ENCODE results near the gene ATIC.
"Not testable (repeated sequence)": the region's sequence is repeated elsewhere in the genome, so short reads cannot be mapped to it uniquely, and the experiment has no call there.

ATIC gene

DNA sequence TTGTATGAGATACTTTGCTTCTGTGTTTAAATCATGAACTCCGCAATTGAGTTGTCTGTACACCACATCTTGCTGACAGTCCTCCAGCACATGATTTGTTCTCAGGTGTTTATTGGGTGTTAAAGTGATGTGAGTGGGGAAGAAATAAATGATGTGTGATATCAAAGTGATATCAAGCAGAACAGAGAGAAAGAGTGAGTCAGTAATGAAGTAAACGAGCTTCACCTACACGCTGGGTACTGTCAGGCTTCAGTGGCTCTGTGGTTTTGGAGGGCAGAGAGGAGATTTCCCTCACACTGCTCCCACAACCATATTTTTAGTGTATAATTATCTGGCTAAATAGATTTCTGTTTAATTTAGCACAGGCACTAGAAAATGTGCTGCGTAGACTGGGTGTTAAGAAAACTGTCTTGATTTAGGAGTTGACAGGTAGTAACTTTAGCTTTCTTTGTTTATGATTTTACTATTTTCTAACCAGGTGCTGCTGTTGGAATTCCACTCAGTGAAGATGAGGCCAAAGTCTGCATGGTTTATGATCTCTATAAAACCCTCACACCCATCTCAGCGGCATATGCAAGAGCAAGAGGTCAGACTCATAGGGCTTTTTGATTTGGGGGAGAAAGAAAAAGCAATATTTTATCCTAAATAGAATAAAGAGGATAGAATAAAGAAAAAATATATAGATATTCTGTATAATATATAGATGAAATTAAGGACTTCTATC is 21.2 kb downstream of the ATIC start:
- no peak for TF ChIP-seq ZNF274 (IDR thresholded peaks at IDR 0.05; ENCODE audit: low read depth, low read length)
- no peak overlapping the region for H3K4me3 ChIP-seq (ENCODE audit: low read length)

DNA sequence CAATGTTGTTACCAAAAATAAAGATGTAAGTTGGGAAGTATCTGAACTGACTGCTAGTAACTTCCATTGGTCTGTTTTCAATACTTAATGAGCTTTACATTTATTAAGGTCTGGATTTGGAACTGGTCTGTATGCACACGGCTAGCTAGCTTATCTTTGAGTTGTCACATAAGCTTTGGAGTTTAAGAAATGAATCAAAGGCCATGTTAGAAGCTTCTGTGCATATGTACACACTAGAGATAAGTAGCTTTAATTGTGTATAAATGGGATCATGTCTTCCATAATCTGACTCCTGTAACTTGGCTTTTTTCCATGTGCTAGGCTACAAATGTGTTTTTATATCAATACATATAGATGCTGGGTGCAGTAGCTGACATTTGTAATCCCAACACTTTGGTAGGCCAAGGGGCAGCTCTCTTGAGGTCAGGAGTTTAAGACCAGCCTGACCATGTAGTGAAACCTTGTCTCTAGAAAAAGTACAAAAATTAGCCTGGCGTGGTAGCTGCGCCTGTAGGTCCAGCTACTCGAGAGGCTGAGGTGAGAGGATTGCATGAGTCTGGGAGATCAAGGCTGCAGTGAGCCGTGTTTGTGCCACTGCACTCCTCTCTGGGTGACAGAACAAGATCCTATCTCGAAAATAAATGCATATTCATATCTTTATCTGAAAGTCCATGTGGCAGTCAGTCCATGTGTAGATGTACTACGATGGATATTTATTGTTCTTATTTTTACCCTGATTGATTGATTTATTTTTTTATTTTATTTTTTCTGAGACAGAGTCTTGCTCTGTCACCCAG is 27.2 kb downstream of the ATIC start:
- H3K4me3 ChIP-seq (ENCODE audit: low read length) = no peak overlapping the region
- no peak for TF ChIP-seq ZNF274 (IDR thresholded peaks at IDR 0.05; ENCODE audit: low read depth, low read length)

DNA sequence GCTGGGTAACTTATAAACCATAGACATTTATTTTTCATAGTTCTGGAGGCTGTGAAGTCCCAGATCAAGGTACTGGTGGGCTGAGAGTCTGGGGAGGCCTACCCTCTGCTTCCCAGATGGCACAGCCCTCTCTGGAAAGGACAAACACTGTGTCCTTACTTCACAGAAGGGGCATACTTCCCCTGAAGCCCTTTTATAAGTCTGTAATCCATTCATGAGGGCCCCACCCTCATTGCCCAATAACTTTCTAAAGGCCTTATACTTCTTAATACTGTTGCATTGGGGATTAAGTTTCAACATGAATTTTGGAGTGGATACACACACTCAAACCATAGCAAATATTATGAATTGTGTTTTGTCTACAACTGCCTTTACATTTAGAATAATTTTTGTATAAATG is 36.0 kb downstream of the ATIC start:
- H3K4me3 ChIP-seq (ENCODE audit: low read length) = no peak overlapping the region
- no peak for TF ChIP-seq ZNF274 (IDR thresholded peaks at IDR 0.05; ENCODE audit: low read depth, low read length)

DNA sequence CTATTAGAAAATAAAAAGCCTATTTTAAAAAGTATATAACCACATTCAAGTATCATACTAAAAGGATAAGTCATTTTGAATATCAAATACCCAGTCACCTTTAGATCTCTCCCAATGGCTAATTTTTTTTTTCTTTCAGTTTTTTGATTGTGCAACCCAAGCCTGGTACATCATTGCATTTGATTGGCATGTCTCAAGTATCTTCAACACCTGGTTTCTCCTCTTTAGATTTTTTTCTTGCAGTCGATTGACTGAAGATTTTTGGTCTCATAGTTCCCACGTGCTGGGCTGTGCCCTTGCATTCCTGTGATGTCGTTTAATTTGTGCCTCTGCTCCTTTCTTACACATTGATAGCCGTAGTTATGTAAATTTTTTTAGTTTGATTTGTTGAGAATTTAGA is 40.7 kb downstream of the ATIC start:
- H3K4me3 ChIP-seq (ENCODE audit: low read length) = no peak overlapping the region
- no peak for TF ChIP-seq ZNF274 (IDR thresholded peaks at IDR 0.05; ENCODE audit: low read depth, low read length)

DNA sequence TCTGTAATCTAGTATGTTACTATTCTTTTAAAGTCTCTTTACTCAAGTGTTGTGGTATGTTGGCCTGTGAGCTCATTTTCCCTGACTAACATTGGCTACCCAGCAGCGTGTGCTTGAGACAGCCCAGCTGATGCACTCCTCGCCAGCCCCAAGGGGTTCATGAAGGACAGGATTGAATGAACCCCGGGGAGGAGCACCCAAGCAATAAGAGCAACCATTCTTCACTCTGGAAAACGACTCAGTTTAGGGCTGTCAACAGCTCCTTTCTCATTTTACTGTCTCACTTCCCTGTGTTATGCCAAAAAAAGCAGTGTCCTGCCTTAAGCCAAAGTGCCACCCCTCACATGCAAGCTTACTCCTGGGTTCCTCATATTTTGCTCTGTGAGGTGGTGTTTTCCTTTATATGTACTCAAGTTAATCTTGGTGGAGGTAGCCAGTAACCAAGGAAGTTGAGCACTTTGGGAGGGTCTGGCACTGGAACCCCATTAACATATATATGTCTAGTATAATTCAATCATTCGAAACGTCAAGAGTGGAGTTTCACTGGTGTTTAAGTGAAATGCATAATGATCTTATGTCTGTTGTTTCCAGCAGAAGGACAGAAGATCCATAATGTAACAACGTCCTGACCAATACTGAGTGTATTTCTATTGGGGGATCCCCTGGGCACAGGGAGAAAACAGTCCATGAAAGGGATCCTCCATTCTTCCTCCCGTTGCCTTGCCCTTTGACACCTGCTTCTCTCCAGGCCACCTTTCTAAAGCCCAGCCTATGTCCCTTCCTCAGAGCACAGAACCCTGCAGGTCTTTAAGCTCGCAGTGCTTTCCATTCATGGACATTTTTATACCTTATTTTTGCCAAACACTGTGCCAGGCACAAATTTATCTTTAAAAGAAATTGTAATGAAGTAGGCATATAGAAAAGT is 43.2 kb downstream of the ATIC start:
- H3K4me3 ChIP-seq (ENCODE audit: low read length) = no peak overlapping the region
- no peak for TF ChIP-seq ZNF274 (IDR thresholded peaks at IDR 0.05; ENCODE audit: low read depth, low read length)

DNA sequence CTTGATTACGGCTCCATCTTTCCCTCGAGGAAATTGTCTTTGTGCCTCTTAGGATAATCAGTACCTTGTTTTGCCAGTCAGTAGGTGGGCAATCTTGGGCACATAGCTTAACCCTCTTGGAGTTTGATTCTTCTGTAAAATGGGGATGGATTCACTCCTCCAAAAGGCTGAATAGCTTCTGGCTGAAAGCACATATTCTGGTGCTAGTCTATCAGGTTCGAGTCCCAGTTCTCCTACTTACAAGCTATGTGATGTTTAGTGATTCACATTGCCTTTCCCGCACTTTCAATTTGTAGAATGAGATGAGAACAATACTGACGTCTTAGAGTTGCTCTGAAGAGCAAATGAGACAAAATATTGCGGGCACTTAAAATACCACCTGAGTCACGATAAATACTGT is 43.9 kb downstream of the ATIC start:
- no peak overlapping the region for H3K4me3 ChIP-seq (ENCODE audit: low read length)
- TF ChIP-seq ZNF274 (IDR thresholded peaks at IDR 0.05; ENCODE audit: low read depth, low read length) = no peak

DNA sequence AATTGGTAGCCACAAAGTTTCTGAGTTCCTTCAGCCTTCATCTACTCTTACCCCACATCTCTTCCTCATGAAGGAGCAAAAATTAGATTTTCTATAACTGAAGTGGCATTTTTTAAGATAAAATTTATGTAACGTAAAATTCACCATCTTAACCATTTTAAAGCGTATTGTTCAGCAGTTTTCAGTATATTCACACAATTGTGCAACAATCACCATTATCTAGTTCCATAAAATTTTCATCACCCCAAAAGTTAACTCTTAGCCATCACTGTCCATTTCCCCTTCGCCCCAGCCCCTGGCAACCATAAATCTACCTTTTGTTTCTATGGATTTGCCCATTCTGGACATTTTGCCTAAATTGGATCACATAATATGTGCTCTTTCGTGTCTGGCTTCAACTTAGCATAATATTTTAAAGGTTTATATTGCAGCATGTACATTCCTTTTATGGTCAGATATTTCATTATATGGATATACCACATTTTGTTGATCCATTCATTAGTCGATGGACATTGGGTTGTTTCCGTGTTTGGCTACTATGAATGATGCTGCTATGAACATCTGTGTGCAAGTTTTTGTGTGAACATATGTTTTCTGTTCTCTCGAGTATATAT is 44.6 kb downstream of the ATIC start:
- no peak overlapping the region for H3K4me3 ChIP-seq (ENCODE audit: low read length)
- TF ChIP-seq ZNF274 (IDR thresholded peaks at IDR 0.05; ENCODE audit: low read depth, low read length) = no peak

DNA sequence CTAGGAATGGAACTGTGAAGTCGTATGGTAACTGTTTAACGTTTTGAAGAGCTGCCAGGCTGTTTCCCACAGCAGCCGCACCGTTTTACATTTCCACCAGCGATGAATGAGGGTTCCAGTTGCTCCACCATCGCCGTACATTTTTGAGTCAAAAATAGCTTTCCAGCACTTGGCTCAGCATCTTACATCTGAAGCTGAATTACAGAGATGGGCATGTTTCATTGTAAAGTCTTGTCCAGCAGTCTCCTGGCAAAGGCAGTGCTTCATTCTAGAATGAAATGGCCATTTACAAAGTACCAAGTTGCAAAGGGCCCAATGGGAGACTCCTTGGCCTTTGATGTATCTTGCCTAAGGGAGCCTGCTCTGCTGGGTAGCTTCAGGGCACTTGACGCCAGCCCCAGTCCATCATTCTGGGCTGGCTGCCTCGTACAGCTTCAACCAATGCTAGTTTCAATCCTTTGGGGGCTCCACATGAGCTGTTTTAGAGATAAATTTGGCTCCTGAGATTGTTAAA is 45.1 kb downstream of the ATIC start:
- H3K4me3 ChIP-seq (ENCODE audit: low read length) = no peak overlapping the region
- no peak for TF ChIP-seq ZNF274 (IDR thresholded peaks at IDR 0.05; ENCODE audit: low read depth, low read length)

DNA sequence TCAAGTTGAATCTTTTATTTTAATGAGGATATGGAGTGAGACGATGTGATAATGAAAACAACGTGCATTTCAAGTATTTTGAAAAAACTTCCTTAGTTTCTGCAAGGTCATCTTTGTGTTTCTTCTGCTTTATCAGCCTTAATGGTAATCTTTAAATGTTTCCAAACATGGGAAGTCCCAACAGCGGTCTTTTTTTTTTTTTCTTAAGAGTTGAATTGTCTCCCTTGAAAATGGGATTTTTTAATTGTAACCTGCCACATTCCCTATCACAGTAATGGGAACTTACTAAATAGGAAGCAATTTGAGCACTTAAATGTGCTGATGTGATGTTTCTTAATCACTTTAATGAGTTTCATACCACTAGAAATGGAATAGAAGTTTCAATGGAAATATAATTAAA is 45.8 kb downstream of the ATIC start:
- no peak for TF ChIP-seq ZNF274 (IDR thresholded peaks at IDR 0.05; ENCODE audit: low read depth, low read length)
- no peak overlapping the region for H3K4me3 ChIP-seq (ENCODE audit: low read length)

DNA sequence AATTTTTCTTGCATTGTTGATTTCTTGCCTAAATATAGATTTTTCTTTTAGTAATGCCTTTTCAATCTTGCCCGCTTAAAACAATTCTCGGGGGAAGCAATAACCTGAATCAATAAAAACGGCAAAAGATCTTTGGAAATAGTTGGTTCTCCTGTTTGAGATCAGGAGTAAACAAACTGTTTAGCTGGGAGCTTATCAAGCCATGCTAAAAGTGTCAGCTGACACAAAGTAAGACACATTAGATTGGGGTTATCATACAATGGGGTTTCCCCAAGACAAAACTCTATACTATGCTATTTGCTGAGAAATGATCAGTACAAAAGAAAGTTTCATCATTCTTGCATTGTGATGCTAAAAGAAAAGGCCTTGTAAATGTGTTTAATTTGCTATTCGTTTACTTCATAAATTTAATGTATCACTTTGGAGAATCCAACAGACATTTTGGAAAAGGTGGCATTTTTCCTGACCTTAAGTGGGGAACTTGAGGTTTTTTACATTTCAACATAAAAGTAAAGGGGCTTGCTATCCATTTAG is 46.5 kb downstream of the ATIC start:
- no peak for TF ChIP-seq ZNF274 (IDR thresholded peaks at IDR 0.05; ENCODE audit: low read depth, low read length)
- H3K4me3 ChIP-seq (ENCODE audit: low read length) = no peak overlapping the region

DNA sequence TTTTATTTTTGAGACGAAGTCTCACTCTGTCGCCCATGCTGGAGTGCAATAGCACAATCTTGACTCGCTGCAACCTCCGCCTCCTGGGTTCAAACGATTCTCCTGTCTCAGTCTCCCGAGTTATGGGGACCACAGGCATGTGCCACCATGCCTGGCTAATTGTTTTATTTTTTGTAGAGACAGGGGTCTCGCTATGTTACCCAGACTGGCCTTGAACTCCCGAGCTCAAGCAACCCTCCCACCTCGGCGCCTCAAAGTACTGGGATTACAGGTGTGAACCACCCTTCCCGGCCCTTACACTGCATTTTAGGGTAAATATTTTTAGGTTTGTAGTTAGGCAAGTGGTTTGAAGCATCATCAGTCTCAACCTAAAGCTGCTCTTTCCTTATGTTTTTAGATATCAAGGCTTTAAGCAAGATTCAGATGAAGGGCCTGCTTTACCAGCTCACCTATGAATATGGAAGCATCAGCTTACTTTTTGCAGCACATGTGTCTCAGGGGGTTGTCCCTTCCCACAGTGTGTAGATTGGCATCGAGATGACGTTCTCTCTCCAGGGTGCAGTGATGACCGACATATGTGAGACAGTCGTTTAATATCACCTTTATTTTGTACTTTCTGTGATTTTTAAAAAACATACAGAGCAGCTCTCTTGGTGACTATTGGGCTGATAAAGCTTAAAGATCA is 47.2 kb downstream of the ATIC start:
- TF ChIP-seq ZNF274 (IDR thresholded peaks at IDR 0.05; ENCODE audit: low read depth, low read length) = no peak
- H3K4me3 ChIP-seq (ENCODE audit: low read length) = no peak overlapping the region

DNA sequence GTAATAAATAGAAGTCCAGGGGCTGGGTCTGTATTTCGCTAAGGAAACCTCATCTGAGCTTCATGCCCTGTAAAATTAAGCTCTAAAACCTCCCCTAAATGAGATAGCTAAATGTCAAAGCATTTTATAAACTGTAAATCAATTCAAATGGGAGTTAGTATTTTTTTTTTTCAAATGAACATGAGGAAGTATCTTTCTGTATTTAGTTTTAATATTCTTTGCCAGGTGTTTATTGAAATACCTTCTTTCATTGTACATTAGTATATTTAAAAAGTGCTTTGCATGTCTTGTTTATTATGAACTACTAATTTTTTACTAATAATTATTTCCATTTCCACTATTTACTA is 47.7 kb downstream of the ATIC start:
- no peak for TF ChIP-seq ZNF274 (IDR thresholded peaks at IDR 0.05; ENCODE audit: low read depth, low read length)
- H3K4me3 ChIP-seq (ENCODE audit: low read length) = no peak overlapping the region

DNA sequence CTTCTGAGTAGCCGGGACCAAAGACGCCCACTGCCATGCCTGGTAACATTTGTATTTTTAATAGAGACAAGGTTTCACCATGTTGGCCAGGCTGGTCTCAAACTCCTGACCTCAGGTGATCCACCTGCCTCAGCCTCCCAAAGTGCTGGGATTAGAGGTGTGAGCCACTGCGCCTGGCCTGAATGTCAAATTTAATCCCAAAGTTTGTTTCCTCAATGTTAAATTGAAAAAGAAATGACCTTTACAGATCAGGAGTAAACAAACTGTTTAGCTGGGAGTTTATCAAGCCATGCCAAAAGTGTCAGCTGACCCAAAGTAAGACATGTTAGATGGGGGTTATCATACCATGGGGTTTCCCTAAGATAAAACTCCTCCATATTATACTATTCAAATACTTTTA is 48.2 kb downstream of the ATIC start:
- not testable (repeated sequence) for H3K4me3 ChIP-seq (ENCODE audit: low read length)
